GM18868 (cell line): ENCODE measurements around the gene STXBP4.
A peak's percentile ranks its signal among the peaks of the same experiment; 100 is the strongest.

Source experiments
- ATAC-seq: cut with Tn5 transposase; IDR thresholded peaks from one replicate; pipeline ENCODE4 v1.9.1; 2021; ENCODE audit warnings: mild to moderate bottlenecking, moderate library complexity; ENCODE audit not compliant: unreplicated experiment

STXBP4 gene

DNA sequence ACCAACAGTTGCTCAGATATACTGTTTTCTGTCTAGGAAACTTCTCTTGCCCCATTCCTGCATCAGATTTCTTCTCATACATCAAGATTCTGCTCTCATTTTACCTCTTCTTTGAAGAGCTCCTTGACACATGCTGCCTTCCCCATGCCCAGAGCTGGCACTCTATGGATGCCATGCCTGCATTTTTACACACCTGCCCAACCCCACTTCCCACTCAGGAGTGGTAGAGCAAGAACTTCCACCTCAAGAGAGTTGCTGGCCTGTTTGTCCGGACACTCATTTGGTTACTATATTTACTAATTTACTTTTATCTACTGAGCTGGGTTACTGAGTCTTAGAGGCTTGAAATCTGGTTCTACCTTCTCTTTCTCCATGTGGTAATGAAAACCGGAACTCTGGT is 197.9 kb downstream of the STXBP4 start:
- ATAC-seq: no peak

DNA sequence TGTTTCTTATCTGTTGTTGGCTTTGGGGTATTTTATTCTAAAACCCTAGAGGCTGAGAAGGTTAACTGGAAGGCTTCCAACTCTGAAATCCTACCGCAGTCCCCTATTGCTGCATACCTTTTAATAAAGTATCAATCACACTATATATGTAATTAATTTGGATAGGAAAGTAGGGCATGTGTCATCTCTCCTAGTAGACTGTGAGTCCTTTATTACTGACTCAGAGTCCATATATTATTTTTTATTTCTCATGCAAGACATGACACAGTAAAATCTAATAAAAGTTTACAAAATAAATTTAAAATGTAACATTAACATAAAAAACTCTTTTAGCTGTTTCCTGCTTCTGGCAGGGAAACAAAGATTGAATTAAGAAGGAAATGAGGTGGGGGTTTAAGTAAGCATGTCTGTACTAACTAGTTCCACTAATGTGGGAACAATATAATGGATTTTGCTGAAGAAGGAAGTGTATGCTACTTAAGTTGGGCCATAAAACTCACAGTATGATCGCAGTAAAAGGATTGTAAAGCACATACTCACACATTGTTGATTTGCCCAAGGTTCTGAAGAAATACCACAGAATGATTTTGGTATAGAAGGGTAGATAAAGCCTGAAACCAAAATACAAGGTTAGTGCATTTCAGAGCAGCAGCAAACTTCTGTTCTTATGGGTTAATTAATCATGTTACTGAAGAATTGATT is 198.6 kb downstream of the STXBP4 start:
- ATAC-seq: no peak

DNA sequence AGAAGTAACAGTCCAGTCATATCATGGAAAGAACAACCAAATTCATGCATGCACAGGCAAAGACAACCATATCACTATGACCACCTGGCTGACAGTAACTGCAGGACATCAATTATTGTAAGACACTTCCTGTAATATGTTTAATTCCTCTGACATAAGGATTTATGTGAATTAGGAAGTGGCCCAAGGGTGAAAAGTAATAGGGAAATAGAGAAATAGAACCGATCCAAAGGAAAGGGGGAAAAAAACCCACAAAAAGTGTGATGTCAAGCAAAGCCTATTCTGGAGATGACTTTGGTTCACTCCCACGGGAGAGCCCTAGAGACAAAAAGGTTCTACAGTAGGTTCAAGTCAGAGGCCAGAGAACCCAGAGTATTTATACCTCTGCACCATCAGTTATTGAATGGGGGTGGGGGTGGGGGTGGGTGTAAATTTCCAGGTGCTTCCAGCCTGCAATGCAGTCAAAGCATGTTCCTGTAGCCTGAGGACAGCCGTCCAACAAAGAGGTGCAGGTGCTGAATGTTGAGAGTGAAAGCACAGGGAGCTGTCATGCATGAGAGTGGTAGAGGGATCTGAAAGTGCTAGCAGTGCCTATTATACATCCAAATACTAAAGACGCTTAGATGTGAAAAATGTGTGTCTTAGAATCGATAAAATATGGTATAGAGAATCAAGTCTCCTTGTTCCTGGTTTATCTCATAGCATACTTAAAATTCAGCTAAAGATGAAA is 200.6 kb downstream of the STXBP4 start:
- peak; percentile 93 for ATAC-seq

DNA sequence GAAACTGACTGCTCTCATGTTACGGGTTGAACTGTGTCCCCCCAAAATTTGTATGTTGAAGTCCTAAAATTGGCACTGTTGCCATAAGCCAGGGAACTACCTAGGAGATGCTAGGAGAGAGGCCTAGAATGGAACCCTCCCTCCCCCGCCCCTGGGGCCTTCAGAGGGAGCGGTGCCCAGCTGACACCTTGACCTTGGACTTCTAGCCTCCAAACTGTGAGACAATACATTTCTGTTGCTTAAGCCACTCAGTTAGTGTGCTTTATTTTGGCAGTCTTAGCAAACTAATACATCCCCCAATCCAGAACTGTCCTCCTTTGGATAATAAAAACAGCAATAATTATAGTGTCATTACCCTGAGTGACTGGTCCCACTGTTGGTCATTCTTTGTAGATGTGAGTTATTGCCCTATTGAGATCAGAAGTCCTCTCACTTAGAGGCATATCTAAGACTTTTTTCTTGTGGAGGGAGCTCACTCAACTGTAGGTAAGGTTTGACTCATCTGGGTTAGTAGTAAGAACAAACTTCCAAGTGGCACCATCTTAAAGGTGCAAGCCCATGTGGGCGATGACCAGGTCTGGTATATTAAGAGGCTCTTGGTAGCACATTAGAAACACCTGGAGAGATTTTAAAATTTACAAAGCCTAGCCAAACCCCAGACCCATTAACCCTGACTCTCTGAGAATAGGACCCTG is 203.2 kb downstream of the STXBP4 start:
- peak; percentile 42 for ATAC-seq

DNA sequence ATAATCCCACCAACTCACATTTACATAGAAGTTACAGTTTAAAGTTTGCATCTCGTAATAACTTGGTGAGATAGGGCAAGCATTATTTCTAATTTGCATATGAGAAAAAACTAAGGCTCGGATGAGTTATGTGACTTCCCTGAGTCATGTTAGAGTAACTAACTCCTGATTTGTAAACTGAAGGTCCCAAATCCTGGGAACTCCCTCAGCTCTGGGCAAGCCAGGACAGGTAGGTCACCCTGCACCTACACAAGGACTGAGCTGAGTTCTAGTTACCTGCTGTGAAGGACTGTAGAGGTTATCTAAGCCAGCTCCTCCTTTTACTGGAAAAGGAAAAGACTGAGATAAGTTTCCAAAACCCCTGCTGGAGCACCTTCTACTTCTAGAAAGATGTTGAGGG is 204.0 kb downstream of the STXBP4 start:
- no peak for ATAC-seq

DNA sequence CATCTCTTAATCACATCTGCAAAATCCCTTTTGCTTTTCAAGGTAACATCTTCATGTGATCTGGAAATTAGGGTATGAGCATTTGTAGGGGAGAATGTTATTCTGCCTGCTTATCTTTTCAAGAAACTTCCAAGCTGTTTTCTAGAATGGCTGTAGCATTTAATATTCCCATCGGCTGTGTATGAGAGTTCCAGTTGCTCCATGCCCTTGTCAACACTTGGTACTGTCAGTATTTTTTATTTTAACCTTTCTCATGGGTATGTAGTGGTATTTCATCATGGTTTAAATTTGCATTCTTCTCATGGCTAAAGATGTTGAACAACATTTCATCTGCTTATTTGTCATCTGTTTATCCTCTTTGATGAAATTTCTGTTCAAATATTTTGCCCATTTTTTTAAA is 205.6 kb downstream of the STXBP4 start:
- no peak for ATAC-seq

DNA sequence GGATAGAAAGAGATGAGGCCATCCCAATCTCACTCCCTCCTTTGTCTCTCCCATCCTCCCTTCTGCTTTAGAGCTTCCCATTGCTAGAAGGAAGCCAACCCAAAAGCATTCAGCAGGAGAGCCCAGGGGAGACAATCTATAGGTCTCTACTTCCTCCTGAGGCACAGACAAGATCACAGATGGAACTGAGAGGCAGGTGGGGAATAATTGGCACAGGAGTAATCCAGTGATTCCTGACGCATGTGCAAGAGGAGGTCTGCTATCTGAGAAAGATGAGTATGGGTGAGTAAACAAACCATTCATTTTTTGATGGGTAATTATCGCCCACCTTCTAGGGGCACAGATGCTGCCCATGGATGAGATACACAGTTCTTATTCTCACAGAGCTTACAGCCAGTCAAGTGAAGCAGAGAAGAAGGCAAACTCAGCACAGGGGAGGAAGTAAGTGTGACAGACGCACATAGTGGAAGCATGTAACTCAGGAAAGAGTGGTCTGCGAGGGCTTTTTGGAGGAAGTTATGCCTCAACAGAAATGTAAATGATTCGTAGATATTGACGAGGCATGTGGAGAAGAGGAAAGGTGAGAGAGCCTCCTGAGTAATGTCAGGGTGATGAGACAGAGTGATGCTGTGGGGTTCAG is 207.3 kb downstream of the STXBP4 start:
- no peak for ATAC-seq

DNA sequence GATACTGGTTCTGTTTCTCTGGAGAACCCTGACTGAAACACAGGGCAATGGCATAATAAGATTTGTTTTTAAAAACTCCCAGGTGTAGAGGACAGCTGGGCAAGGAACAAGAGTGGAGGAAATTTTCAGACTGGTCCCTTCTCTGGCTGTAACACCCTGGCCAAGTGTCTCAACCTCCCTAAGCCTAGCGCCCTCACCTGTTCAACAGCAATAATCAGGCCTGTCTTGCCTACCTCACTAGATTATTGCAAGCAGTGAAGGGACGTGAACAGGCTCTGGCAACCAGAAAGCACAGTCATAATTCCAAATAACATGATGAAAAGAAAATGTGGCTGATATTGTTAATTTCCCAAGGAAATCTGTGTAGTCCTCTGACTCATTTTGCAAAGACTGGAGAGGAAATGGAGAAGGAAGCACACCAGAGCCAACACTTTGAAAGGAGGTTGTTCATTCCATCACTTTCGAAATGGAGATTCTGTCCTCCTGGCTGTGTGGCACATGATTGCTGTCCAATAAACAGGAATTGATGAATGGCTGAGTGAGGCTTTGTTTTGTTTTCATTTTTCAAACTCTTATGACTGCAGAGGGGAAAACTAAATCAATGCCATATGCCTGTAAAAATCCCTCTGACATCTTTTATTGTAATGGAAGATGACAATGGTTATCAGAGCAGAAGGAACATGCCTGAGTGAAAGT is 208.7 kb downstream of the STXBP4 start:
- ATAC-seq: no peak

DNA sequence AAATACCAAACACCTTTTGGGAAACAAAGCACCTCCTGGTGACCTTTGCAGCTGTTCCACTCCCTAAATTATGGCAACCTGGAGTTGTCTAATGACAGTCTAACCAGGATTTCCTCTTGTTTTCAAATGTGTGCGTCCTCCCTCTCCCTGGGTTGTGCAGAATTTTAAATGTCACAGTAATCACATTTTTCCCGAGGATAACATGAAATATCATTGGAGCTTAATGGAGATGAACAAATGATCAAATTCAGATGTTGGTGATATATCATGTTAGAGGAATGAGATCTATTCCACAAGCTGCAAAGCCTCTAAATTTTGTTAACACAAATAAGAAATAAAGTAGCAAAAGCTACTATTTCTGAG is 209.3 kb downstream of the STXBP4 start:
- ATAC-seq: no peak

DNA sequence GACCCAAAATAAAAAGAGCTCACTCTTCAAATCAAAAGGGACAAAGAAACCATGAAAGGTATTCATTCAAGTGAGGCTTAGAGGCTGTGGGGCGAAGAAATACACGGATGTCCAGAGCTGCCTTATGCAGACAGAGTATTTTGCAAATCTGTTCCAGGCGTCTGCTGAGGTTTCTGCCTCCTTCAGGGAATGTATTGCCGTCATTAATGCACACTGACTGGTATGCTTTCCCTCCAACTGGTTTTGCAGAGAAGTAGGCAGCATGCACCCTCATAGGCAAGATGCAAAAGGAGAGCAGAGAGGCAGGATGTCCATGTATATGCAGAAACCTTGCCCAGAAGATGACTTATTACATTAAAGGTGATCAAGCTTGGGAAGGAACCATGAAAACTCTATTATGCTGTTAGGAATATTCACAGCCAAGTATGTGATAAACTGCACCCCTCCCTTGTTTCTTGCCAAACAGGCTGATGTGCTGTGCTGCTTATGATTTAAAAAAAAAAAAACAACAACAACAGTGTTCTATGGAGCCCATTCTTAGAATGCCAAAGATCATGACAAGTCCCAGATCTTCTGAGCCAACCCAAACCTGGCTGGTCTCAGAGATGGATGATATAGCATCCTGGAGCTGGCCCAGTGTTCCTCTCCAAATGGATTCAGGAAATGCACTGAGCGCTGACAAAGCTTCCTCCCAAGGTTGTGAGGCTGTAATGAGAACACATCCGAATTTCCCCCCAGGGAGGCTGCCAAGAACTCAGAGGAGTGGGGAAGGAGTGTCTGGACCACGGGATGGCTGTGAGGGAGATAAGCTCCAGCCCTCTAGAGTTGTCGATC is 218.6 kb downstream of the STXBP4 start:
- ATAC-seq: no peak

DNA sequence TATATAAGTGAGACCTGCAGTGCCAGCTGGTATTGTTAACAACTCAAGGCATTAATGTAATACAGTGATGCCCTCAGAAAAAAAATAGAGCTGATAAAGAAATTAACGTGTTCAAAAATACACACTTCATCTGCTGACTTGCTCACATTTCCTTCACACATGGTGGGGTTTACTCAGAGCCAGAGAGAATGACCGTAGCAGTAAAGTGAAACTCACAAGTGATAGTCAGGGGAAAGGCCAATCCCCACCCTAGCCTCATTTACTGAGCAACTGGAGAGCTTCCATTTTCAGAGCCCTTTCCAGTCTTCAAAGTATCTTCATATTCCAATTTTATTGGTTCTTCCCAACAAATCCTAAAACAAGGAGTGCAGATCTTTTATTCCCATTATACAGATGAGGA is 222.2 kb downstream of the STXBP4 start:
- ATAC-seq: peak; percentile 80

DNA sequence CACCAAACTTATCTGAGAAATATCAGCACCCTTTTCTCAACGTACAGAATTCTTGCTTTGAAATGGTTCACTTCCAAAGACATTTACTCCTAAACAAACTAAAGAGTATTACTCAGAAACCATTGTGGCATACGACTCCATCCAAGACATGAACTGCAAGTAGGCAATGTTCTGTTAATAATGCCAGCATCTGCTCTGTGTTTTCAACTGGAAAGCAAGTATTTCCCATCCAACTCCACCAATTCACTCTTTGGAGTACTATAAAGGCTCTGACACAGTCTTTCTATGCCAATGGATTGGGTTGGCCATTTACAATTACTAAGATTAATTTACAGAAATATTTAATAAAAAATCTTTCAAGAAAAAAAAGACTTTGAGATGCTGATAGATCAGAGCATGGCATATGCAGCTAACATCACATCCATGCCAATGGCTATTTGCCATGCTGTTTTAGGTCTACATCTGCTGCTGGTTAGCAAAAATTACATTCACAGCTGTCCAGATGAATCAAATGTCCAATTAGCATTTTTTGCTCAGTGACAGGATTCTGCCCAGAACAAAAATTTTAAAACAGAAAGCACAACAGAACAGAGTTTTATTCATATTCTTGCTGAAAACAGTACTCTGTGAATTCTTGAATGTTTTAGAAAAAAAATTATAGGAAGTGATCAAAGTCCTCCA is 230.3 kb downstream of the STXBP4 start:
- ATAC-seq: no peak

DNA sequence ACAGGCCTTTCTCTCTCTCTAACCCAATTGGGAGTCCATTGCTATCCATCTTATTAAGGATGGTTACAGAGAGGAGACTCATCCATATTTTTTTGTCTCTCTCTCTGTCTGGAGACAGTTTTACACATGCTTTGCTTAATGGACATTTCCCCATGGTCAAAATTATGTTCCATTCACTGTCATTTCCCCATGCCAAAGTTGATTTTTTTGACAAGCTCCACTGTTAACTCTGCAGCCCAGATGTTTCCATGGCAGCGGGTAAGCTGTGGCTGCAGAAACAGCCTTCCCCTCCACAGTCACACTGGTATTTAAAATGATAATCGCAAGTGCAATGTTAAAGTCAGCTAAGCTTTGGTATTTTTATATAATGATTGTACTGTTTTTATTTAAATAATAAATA is 232.3 kb downstream of the STXBP4 start:
- ATAC-seq: no peak

DNA sequence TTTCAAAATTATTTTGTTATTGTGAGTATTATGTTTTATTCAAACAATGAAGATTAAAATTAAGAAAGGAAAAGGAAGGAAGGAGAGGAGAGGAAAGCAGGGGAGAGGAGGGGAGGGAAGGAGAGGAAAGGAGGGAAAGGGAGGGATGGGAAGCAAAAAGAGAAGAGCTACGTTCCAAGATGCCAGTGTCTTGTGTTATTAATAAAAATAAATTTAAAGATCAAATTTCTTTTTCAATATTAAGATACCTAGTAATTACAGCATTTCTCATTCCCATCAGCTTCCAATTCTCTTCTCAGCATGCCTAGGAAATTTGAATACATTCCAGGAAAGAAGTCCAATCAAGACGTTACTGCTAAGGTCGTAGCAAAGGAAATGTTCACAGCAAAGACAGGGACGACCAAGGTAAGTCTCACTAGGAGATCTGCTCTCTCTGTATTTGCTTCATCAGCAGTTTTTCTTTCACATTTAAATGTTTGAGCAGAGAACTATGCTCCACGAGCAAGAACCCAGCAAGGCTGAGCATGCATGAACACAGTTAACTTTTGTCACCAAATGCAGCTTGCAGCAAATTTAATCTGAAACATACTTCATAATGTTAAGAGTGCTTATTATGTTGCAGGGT is 232.9 kb downstream of the STXBP4 start:
- no peak for ATAC-seq

DNA sequence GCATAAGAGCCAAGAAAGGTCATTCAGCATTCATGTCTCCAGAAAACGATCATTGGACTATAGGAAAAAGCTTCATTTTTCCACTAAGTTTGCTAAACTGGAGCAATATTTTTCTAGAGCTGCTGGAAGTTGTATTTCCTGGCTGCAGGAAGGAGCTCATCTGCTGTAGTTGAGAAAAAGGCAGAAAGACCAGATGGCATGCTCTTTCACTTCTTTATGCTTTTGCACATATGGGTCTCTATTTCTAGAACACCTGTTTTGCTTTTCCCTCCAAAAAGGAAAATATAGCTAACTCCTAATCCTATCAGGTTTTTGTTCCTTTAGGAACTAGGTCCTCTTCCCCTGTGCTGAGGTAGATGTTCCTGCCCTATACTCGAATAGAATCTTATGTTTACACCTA is 234.3 kb downstream of the STXBP4 start:
- ATAC-seq: no peak

DNA sequence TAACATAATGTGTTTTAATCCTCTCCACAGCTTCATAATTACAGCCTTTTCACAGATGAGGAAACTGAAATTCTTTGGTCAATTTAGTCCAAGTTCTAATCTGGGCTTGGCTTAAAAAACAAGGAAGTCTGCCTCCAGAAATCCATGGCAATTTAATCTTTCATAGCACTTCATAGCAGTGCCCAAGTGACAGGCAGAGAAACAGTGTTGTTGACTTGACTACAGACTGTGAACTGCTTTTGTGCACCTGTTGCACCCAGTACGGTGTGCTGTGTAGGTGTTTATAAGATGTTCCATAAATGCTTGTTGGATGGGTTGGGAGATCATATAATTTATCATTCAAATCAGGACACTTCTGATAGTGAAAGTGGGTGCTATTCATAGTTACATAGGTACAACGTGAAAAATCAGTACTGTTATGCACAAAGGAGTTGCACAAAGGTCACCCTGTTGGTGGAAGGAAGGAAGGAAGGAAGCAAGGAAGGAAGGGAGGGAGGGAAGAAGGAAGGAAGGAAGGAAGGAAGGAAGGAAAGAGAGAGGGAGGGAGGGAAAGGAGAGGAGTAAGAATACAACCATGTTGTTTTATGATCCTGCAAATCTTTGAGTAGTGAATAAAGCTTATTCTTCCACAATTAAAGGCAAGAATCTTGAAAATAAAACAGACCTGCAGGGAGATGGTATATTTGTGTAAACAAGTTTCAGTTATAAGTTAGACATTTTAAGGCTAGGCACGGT is 239.7 kb downstream of the STXBP4 start:
- no peak for ATAC-seq

DNA sequence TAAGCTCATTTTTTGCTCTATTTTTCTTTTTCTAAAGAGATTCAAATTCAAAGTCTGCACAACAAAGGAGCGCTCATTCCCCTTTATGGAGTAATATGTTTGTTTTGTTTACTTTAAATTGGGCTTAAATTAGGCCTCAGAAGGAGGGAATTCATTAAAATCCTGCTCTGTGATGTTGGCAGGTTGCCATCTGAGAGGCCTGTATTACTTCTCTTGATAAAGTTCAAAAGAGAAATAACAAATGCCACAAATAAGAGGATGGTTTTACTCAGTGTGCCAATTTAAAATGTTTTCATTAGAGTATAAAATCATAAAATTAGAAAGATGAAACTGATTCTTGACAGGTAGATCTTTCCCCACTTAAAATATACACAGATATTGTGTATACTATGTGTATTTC is 241.7 kb downstream of the STXBP4 start:
- ATAC-seq: no peak

DNA sequence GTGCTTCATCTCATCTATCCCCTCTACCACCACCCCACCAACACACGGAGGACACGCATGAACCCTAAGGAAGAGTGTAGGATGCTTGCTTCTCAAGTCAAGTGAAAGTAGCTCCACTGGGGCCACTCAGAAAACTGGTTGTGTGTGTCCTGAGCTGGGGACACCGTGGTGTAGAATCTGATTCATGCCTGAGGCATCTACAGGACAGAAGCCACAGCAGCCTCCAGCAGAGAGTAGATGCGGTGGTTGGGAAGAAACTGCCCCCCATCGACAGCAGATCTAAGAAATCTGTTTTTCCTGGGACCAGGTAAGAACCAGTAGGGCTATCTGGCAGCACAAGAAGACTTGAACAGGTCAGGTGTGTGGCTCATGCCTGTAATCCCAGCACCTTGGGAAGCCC is 244.3 kb downstream of the STXBP4 start:
- ATAC-seq: no peak

DNA sequence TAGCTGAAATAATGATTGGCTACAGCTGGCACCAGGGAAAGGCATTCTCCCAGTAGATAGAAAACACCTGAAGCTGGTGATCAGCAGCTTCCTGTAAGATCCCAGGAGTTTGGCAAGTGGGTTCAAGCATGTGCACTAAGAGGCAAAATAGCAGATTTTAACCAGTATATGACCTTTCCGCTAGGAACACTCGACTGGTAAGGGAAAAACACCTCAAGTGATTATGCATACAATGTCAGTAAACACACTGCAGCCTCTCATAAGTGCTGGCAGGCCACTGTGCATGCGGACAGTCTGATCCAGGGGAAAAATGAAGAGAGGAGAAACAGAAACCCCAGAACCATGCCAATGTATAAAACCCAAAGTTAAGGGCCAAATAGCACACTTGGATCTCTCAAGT is 247.1 kb downstream of the STXBP4 start:
- no peak for ATAC-seq
